HepG2 (cell line): ENCODE measurements around the gene TULP3. TPM values are rescaled to one million over a fixed set of nuclear protein-coding genes. Genes with fewer than 3 reads are reported as not detected.

Source experiments
- BRF2 ChIP-seq: sonication (generic); formaldehyde crosslinking; IDR thresholded peaks from 2 replicates; pipeline ENCODE4 v1.8.1; 2022; ENCODE audit warnings: mild to moderate bottlenecking, missing genetic modification reagents
- FOXK1 ChIP-seq: sonication (generic); formaldehyde crosslinking; IDR thresholded peaks from 2 replicates; pipeline ENCODE4 v1.4.0; 2020; ENCODE audit warnings: low read depth, missing genetic modification reagents, borderline replicate concordance
- KLF16 ChIP-seq, 2 experiments: sonication (generic) in 1 of 2; formaldehyde crosslinking in 1 of 2; IDR thresholded peaks; 2 replicates each; pipeline versions ENCODE4 v1.6.1 to v1.8.0; 2016 to 2023; ENCODE audit warnings: missing genetic modification reagents in 2 of 2, missing compliant biosample characterization in 1 of 2
- MAF1 ChIP-seq: sonication (generic); formaldehyde crosslinking; IDR thresholded peaks from 2 replicates; pipeline ENCODE4 v1.5.0; 2020; ENCODE audit warnings: missing genetic modification reagents, borderline replicate concordance
- MAX ChIP-seq: IDR thresholded peaks from 2 replicates; pipeline ENCODE4 v1.6.1; 2012; ENCODE audit warnings: inconsistent platforms
- ONECUT2 ChIP-seq: sonication (generic); formaldehyde crosslinking; IDR thresholded peaks from 2 replicates; pipeline ENCODE4 v1.4.0; 2020; ENCODE audit warnings: missing genetic modification reagents
- POGZ ChIP-seq: sonication (generic); formaldehyde crosslinking; IDR thresholded peaks from 2 replicates; pipeline ENCODE4 v1.4.0; 2020; ENCODE audit warnings: mild to moderate bottlenecking, missing genetic modification reagents
- SIX4 ChIP-seq: sonication (generic); formaldehyde crosslinking; IDR thresholded peaks from 2 replicates; pipeline ENCODE4 v1.4.0; 2020; ENCODE audit warnings: missing genetic modification reagents
- SRF ChIP-seq: IDR thresholded peaks from 2 replicates; pipeline ENCODE4 v1.6.1; 2011; ENCODE audit warnings: mild to moderate bottlenecking, low read depth, low read length, moderate library complexity
- SUZ12 ChIP-seq: fragments of 150-350 bp; IDR thresholded peaks from 2 replicates; pipeline ENCODE4 v1.6.1; 2014; ENCODE audit warnings: low read depth, low read length
- ZBTB8A ChIP-seq: sonication (generic); formaldehyde crosslinking; IDR thresholded peaks from 2 replicates; pipeline ENCODE4 v1.4.0; 2020; ENCODE audit warnings: mild to moderate bottlenecking, low read depth, missing genetic modification reagents, borderline replicate concordance
- ZNF138 ChIP-seq: sonication (generic); formaldehyde crosslinking; IDR thresholded peaks from 2 replicates; pipeline ENCODE4 v1.5.0; 2020; ENCODE audit warnings: mild to moderate bottlenecking, low read depth, missing genetic modification reagents
- ZNF674 ChIP-seq: sonication (generic); formaldehyde crosslinking; IDR thresholded peaks from 2 replicates; pipeline ENCODE4 v1.5.0; 2020; ENCODE audit warnings: low read depth, mild to moderate bottlenecking, missing genetic modification reagents
- ZNF7 ChIP-seq: IDR thresholded peaks from 2 replicates; pipeline ENCODE4 v1.6.1; 2016; ENCODE audit warnings: missing biosample characterization, missing genetic modification reagents
- ZNF879 ChIP-seq: sonication (generic); formaldehyde crosslinking; IDR thresholded peaks from 2 replicates; pipeline ENCODE4 v1.8.1; 2023; ENCODE audit warnings: missing genetic modification reagents
- ZSCAN12 ChIP-seq: sonication (generic); formaldehyde crosslinking; IDR thresholded peaks from 2 replicates; pipeline ENCODE4 v1.9.0; 2021; ENCODE audit warnings: mild to moderate bottlenecking, missing genetic modification reagents
- polyA plus RNA-seq, 8 experiments: library from polyadenylated mRNA; depleted of rRNA in 3 of 8; stranded (reverse) in 7 of 8; unstranded in 1 of 8; fragments of >200 nt; fragmentation: Illumina TruSeq in 4 of 8; extraction: Trizol in 4 of 8; gene quantifications; 2 replicates each; pipeline versions ENCODE4 v1.2.1 to v1.2.3, GENCODE V29; 2011 to 2016; ENCODE audit warnings: low read depth in 4 of 8, missing spikeins in 1 of 8, mixed read lengths in 1 of 8; ENCODE audit not compliant: insufficient read depth in 1 of 8
- total RNA-seq, 5 experiments: library from RNA; depleted of rRNA; stranded (reverse); fragments of >200 nt; fragmentation: Illumina TruSeq; extraction: Trizol; gene quantifications; 2 replicates each; pipeline ENCODE4 v1.2.3, GENCODE V29; 2016; ENCODE audit warnings: low read depth in 1 of 5
- TF ChIP-seq, protein P1 (sequence below): sonication (generic); formaldehyde crosslinking; IDR thresholded peaks from 2 replicates; pipeline ENCODE4 v1.4.0; 2020; ENCODE audit warnings: missing genetic modification reagents
- TF ChIP-seq, protein P2 (sequence below): sonication (generic); formaldehyde crosslinking; IDR thresholded peaks from 2 replicates; pipeline ENCODE4 v1.4.0; 2020; ENCODE audit warnings: missing genetic modification reagents
- TF ChIP-seq, protein P3 (sequence below): sonication (generic); formaldehyde crosslinking; IDR thresholded peaks from 2 replicates; pipeline ENCODE4 v1.4.0; 2020; ENCODE audit warnings: mild to moderate bottlenecking, missing genetic modification reagents
- TF ChIP-seq, protein P4 (sequence below): IDR thresholded peaks from 2 replicates; pipeline ENCODE4 v1.6.1; 2016; ENCODE audit warnings: missing compliant biosample characterization, missing genetic modification reagents, borderline replicate concordance
- TF ChIP-seq, protein P5 (sequence below): sonication (generic); formaldehyde crosslinking; IDR thresholded peaks from 2 replicates; pipeline ENCODE4 v1.4.0; 2020; ENCODE audit warnings: missing genetic modification reagents

The TULP3 gene
- total and polyA plus RNA-seq, 2 of the 13 experiments (the other 11 are each of a cell fraction or from before 2014, with no cell fraction given), result 11.2 to 13.2 TPM

DNA sequence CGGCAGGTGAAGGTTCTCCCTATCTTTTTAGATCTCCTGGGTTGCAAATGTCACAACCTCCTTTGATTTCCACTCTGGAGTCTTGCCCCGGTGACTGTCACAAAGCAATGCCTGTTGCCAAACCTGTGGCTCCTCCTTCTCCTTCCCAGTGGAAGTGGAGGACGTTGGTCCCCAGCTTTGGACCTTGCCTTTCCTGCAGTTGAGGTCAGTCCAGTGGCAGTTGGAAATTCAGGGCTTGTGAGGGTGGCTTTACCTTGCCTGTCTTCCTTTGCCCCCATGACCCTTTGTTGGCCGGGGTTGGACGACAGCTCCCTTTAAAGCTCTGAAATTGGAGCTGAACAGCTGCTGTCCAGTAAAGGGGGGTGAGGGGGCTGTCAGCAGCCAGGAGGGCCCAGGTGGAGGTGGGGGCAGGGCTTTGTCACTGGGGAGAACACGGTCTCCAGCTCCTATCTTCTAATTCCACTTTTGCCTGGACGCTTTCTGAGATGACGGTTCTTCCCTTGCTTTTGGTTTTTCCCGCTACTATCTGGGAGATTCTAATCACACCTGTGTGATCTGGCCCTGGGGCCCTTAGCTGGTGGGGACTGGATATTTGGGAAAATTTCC lies 72.6 kb downstream of the TULP3 start (continued):
- TF ChIP-seq POGZ (peak; percentile 46; the same call in 1 of the 2 replicates), ZNF138 (CRISPR knock-in tag) (0 out of 2 replicates have a peak, but pooled peaks have one; percentile 51), ZBTB8A (CRISPR knock-in tag) (no peak), SRF (no peak), MAF1 (CRISPR knock-in tag) (no peak), ZNF674 (CRISPR knock-in tag) (no peak), FOXK1 (CRISPR knock-in tag) (0 out of 2 replicates have a peak, but pooled peaks have one; percentile 8), KLF16 (CRISPR knock-in tag; IDR thresholded peaks at IDR 0.05) (peak in 1 of 2 experiments; percentile 49; a peak in 1 of 4 replicates), BRF2 (CRISPR knock-in tag) (no peak), SUZ12 (no peak), ONECUT2 (CRISPR knock-in tag) (no peak), ZNF7 (no peak), SIX4 (CRISPR knock-in tag) (peak; percentile 96), ZNF879 (CRISPR knock-in tag) (no peak), MAX (peak; percentile 72), ZSCAN12 (CRISPR knock-in tag) (no peak)
- TF ChIP-seq, protein P1, sequence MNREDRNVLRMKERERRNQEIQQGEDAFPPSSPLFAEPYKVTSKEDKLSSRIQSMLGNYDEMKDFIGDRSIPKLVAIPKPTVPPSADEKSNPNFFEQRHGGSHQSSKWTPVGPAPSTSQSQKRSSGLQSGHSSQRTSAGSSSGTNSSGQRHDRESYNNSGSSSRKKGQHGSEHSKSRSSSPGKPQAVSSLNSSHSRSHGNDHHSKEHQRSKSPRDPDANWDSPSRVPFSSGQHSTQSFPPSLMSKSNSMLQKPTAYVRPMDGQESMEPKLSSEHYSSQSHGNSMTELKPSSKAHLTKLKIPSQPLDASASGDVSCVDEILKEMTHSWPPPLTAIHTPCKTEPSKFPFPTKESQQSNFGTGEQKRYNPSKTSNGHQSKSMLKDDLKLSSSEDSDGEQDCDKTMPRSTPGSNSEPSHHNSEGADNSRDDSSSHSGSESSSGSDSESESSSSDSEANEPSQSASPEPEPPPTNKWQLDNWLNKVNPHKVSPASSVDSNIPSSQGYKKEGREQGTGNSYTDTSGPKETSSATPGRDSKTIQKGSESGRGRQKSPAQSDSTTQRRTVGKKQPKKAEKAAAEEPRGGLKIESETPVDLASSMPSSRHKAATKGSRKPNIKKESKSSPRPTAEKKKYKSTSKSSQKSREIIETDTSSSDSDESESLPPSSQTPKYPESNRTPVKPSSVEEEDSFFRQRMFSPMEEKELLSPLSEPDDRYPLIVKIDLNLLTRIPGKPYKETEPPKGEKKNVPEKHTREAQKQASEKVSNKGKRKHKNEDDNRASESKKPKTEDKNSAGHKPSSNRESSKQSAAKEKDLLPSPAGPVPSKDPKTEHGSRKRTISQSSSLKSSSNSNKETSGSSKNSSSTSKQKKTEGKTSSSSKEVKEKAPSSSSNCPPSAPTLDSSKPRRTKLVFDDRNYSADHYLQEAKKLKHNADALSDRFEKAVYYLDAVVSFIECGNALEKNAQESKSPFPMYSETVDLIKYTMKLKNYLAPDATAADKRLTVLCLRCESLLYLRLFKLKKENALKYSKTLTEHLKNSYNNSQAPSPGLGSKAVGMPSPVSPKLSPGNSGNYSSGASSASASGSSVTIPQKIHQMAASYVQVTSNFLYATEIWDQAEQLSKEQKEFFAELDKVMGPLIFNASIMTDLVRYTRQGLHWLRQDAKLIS (CRISPR knock-in tag), result no peak
- TF ChIP-seq, protein P2, sequence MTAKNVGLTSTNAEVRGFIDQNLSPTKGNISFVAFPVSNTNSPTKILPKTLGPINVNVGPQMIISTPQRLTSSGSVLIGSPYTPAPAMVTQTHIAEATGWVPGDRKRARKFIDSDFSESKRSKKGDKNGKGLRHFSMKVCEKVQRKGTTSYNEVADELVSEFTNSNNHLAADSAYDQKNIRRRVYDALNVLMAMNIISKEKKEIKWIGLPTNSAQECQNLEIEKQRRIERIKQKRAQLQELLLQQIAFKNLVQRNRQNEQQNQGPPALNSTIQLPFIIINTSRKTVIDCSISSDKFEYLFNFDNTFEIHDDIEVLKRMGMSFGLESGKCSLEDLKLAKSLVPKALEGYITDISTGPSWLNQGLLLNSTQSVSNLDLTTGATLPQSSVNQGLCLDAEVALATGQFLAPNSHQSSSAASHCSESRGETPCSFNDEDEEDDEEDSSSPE (CRISPR knock-in tag), result no peak
- TF ChIP-seq, protein P3, sequence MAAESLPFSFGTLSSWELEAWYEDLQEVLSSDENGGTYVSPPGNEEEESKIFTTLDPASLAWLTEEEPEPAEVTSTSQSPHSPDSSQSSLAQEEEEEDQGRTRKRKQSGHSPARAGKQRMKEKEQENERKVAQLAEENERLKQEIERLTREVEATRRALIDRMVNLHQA (CRISPR knock-in tag), result no peak
- TF ChIP-seq, protein P4, sequence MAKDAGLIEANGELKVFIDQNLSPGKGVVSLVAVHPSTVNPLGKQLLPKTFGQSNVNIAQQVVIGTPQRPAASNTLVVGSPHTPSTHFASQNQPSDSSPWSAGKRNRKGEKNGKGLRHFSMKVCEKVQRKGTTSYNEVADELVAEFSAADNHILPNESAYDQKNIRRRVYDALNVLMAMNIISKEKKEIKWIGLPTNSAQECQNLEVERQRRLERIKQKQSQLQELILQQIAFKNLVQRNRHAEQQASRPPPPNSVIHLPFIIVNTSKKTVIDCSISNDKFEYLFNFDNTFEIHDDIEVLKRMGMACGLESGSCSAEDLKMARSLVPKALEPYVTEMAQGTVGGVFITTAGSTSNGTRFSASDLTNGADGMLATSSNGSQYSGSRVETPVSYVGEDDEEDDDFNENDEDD, result no peak
- TF ChIP-seq, protein P5, sequence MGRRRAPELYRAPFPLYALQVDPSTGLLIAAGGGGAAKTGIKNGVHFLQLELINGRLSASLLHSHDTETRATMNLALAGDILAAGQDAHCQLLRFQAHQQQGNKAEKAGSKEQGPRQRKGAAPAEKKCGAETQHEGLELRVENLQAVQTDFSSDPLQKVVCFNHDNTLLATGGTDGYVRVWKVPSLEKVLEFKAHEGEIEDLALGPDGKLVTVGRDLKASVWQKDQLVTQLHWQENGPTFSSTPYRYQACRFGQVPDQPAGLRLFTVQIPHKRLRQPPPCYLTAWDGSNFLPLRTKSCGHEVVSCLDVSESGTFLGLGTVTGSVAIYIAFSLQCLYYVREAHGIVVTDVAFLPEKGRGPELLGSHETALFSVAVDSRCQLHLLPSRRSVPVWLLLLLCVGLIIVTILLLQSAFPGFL (CRISPR knock-in tag), result no peak
